ENCODE measurements around the gene WSCD1.

GRCh38 chr17:6107791-6108190, 37.6 kb downstream of the WSCD1 start:
- no peak for TF ChIP-seq CTCF (IDR thresholded peaks at IDR 0.05; ENCODE audit: poor library complexity, severe bottlenecking)
- no peak for TF ChIP-seq EP300 (conservative IDR thresholded peaks at IDR 0.05; ENCODE audit: poor library complexity, severe bottlenecking)

All from neural cell (in vitro differentiated cells).